ENCODE results near the gene AUTS2. TPM values are rescaled to one million over a fixed set of nuclear protein-coding genes. Genes with fewer than 3 reads are reported as not detected.

AUTS2 gene
- polyA plus RNA-seq, 1 donor from 2014 or later, result 97.3 TPM

- H3K27ac ChIP-seq (ENCODE audit: low read length), result no peak overlapping the region
These were observed 1238.7 kb downstream of the AUTS2 start for GRCh38 chr7:70836946-70837345.

GRCh38 chr7:70837589-70837988 is 1239.3 kb downstream of the AUTS2 start:
- no peaks in the 10 kb centered on the region for H3K36me3 ChIP-seq (ENCODE audit: insufficient read depth, low read length)
- H3F3A ChIP-seq (ENCODE audit: insufficient read depth, low read length, poor library complexity, severe bottlenecking), result no peaks in the 10 kb centered on the region
- no peak overlapping the region for H2AFZ ChIP-seq (ENCODE audit: low read depth, low read length)
- H3K9ac ChIP-seq (ENCODE audit: low read length), result no peak overlapping the region
- no peaks in the 10 kb centered on the region for H4K20me1 ChIP-seq (ENCODE audit: insufficient read depth)
- H3K27me3 ChIP-seq (ENCODE audit: insufficient read depth, low read depth, low read length), result no peaks in the 10 kb centered on the region
- H3K27ac ChIP-seq (ENCODE audit: low read length), result no peak overlapping the region
- no peak overlapping the region for H3K4me3 ChIP-seq (ENCODE audit: low read length)
- no peak overlapping the region for H3K4me2 ChIP-seq (ENCODE audit: low read length)
- no peak for TF ChIP-seq POLR2AphosphoS5 (IDR thresholded peaks at IDR 0.05)
- no peak for TF ChIP-seq CTCF (IDR thresholded peaks at IDR 0.05; ENCODE audit: poor library complexity, severe bottlenecking)
- no peak for TF ChIP-seq RAD21 (conservative IDR thresholded peaks at IDR 0.05)
- no peak for TF ChIP-seq REST (IDR thresholded peaks at IDR 0.05; ENCODE audit: borderline replicate concordance)
- no peaks in the 10 kb centered on the region for H3K79me2 ChIP-seq (replicated peaks; ENCODE audit: insufficient read depth, low read length)
- H3K9me2 ChIP-seq (ENCODE audit: insufficient read depth, low read length), result no peaks in the 10 kb centered on the region
- H3K9me3 ChIP-seq (ENCODE audit: low read length), result peaks cover 4% of the 10 kb centered on the region

More at GRCh38 chr7:70836946-70837345, 1238.7 kb downstream of the AUTS2 start:
- Histone ChIP-seq H3K27me3 (ENCODE audit: insufficient read depth, low read depth, low read length) (no peaks in the 10 kb centered on the region), H3K9me3 (ENCODE audit: low read length) (peaks cover 4% of the 10 kb centered on the region), H3K4me2 (ENCODE audit: low read length) (no peak overlapping the region), H2AFZ (ENCODE audit: low read depth, low read length) (no peak overlapping the region), H3K9ac (ENCODE audit: low read length) (no peak overlapping the region), H3K36me3 (ENCODE audit: insufficient read depth, low read length) (no peaks in the 10 kb centered on the region), H3K9me2 (ENCODE audit: insufficient read depth, low read length) (no peaks in the 10 kb centered on the region), H3K4me3 (ENCODE audit: low read length) (no peak overlapping the region), H3F3A (ENCODE audit: insufficient read depth, low read length, poor library complexity, severe bottlenecking) (no peaks in the 10 kb centered on the region), H4K20me1 (ENCODE audit: insufficient read depth) (no peaks in the 10 kb centered on the region), H3K79me2 (replicated peaks; ENCODE audit: insufficient read depth, low read length) (no peaks in the 10 kb centered on the region)
- TF ChIP-seq MXI1 (conservative IDR thresholded peaks at IDR 0.05; ENCODE audit: poor library complexity, severe bottlenecking), result no peak
- TF ChIP-seq RAD21 (conservative IDR thresholded peaks at IDR 0.05), result no peak
- TF ChIP-seq EZH2 (IDR thresholded peaks at IDR 0.05; ENCODE audit: borderline replicate concordance, insufficient read depth, low read length, poor library complexity, severe bottlenecking), result no peak
- no peak for TF ChIP-seq EP300 (conservative IDR thresholded peaks at IDR 0.05; ENCODE audit: poor library complexity, severe bottlenecking)
- no peak for TF ChIP-seq REST (IDR thresholded peaks at IDR 0.05; ENCODE audit: borderline replicate concordance)
- no peak for TF ChIP-seq TAF1 (IDR thresholded peaks at IDR 0.05; ENCODE audit: low read depth)
- TF ChIP-seq SMC3 (conservative IDR thresholded peaks at IDR 0.05; ENCODE audit: poor library complexity), result no peak
- TF ChIP-seq POLR2AphosphoS5 (IDR thresholded peaks at IDR 0.05), result no peak
- no peak for TF ChIP-seq CTCF (IDR thresholded peaks at IDR 0.05; ENCODE audit: poor library complexity, severe bottlenecking)
